B cell (primary cell): ENCODE data around the gene CSMD2. TPM values are rescaled to one million over a fixed set of nuclear protein-coding genes. Genes with fewer than 3 reads are reported as not detected.

Source experiments
- ATAC-seq: fragments of 200-7000 bp; cut with Tn5 transposase; one replicate; pipeline ENCODE4 v1.10.0; 2021; ENCODE audit warnings: low read depth, mild to moderate bottlenecking, moderate number of reproducible peaks, moderate library complexity
- CTCF ChIA-PET: fragments of 350-600 bp; sonication (Branson Sonifier 250); formaldehyde crosslinking; loops from one replicate; lab custom pipeline; 2021; ENCODE audit warnings: antibody characterized with exemption, inconsistent platforms; lab: Charles Lee
- POLR2A ChIA-PET: fragments of 350-600 bp; sonication (Branson Sonifier 250); formaldehyde crosslinking; loops from one replicate; lab custom pipeline; 2021; ENCODE audit warnings: antibody characterized with exemption; lab: Charles Lee
- DNase-seq: peaks from one replicate; pipeline ENCODE4 v3.0.0; 2013
- H2AFZ ChIP-seq: 2 replicates; pipeline ENCODE4 v1.6.1; 2012; ENCODE audit warnings: mild to moderate bottlenecking, low read depth, low read length; ENCODE audit not compliant: insufficient read depth, poor library complexity, severe bottlenecking
- H3K27ac ChIP-seq, 2 donors: 1 replicate in 1 of 2; 2 replicates in 1 of 2; pipeline ENCODE4 v1.5.1; 2012 to 2013; ENCODE audit warnings: low read length in 2 of 2, mild to moderate bottlenecking in 2 of 2, moderate library complexity in 1 of 2
- H3K27me3 ChIP-seq, 4 experiments: fragments of 200-600 bp in 1 of 4; sonication (generic) in 1 of 4; replicated peaks in 1 of 4; 1 replicate in 2 of 4; 2 replicates in 2 of 4; pipeline versions ENCODE4 v1.6.1 to v1.7.0; 2013 to 2016; ENCODE audit warnings: low read length in 3 of 4, mild to moderate bottlenecking in 2 of 4, mixed read lengths in 1 of 4, moderate library complexity in 1 of 4; ENCODE audit not compliant: insufficient read depth in 4 of 4, control insufficient read depth in 3 of 4; ENCODE audit errors: control extremely low read depth in 1 of 4
- H3K36me3 ChIP-seq, 2 experiments: replicated peaks in 1 of 2; 1 replicate in 1 of 2; 2 replicates in 1 of 2; pipeline versions ENCODE4 v1.6.1 to v1.7.1; 2013; ENCODE audit warnings: low read length in 1 of 2; ENCODE audit not compliant: insufficient read depth in 2 of 2, control insufficient read depth in 1 of 2; ENCODE audit errors: control extremely low read depth in 1 of 2, extremely low read depth in 1 of 2
- H3K4me1 ChIP-seq, 2 donors: fragments of 200-600 bp in 1 of 2; sonication (generic) in 1 of 2; 1 replicate in 1 of 2; 2 replicates in 1 of 2; pipeline versions ENCODE4 v1.5.1 to v1.6.1; 2013 to 2017; ENCODE audit warnings: low read length in 2 of 2; ENCODE audit not compliant: control insufficient read depth in 2 of 2, insufficient read depth in 2 of 2
- H3K4me2 ChIP-seq: replicated peaks from 2 replicates; pipeline ENCODE3; 2012; ENCODE audit warnings: mild to moderate bottlenecking, low read depth, low read length; ENCODE audit not compliant: poor library complexity, severe bottlenecking
- H3K4me3 ChIP-seq, 5 experiments: fragments of 200-600 bp in 1 of 5; sonication (generic) in 1 of 5; 1 replicate in 3 of 5; 2 replicates in 2 of 5; pipeline versions ENCODE4 v1.5.1 to v1.7.0; 2011 to 2016; ENCODE audit warnings: low read length in 4 of 5, mild to moderate bottlenecking in 4 of 5, low read depth in 2 of 5, control low read depth in 1 of 5, moderate library complexity in 1 of 5; ENCODE audit not compliant: insufficient read depth in 1 of 5; ENCODE audit errors: control extremely low read depth in 1 of 5, extremely low read depth in 1 of 5
- H3K79me2 ChIP-seq: fragments of 200-600 bp; sonication (generic); one replicate; pipeline ENCODE4 v1.6.0; 2016; ENCODE audit warnings: low read length; ENCODE audit not compliant: control insufficient read depth, insufficient read depth
- H3K9ac ChIP-seq: fragments of 200-600 bp; sonication (generic); 2 replicates; pipeline ENCODE4 v1.6.1; 2017; ENCODE audit warnings: mild to moderate bottlenecking, low read length, moderate library complexity
- H3K9me3 ChIP-seq, 3 donors: one replicate each; pipeline versions ENCODE4 v1.6.1 to v1.7.1; 2013; ENCODE audit warnings: low read length in 2 of 3; ENCODE audit not compliant: control insufficient read depth in 2 of 3, insufficient read depth in 1 of 3; ENCODE audit errors: control extremely low read depth in 1 of 3
- H4K20me1 ChIP-seq: 2 replicates; pipeline ENCODE4 v1.6.0; 2012; ENCODE audit warnings: mild to moderate bottlenecking, low read length; ENCODE audit not compliant: insufficient read depth, control insufficient read depth, poor library complexity, severe bottlenecking
- H3K27ac Mint-ChIP-seq: one replicate; pipeline ENCODE4 v1.8.0; 2021; ENCODE audit warnings: mixed read lengths
- H3K27me3 Mint-ChIP-seq: one replicate; pipeline ENCODE4 v1.8.0; 2021; ENCODE audit warnings: mixed read lengths
- H3K4me1 Mint-ChIP-seq: one replicate; pipeline ENCODE4 v1.8.0; 2021; ENCODE audit warnings: mixed read lengths
- H3K4me3 Mint-ChIP-seq: one replicate; pipeline ENCODE4 v1.8.0; 2021; ENCODE audit warnings: mixed read lengths
- H3K9me3 Mint-ChIP-seq: one replicate; pipeline ENCODE4 v1.8.0; 2022; ENCODE audit warnings: mixed read lengths; ENCODE audit not compliant: insufficient read depth
- CTCF ChIP-seq: fragments of 200-600 bp; IDR thresholded peaks from one replicate; pipeline ENCODE4 v1.8.0; 2022; ENCODE audit warnings: antibody characterized with exemption, mild to moderate bottlenecking
- EZH2 ChIP-seq: IDR thresholded peaks from 2 replicates; pipeline ENCODE4 v1.6.1; 2012; ENCODE audit warnings: borderline replicate concordance, low read depth, mild to moderate bottlenecking, moderate library complexity, low read length; ENCODE audit not compliant: insufficient read depth, poor library complexity, severe bottlenecking
- WGBS: methylation state at CpG from one replicate; pipeline ENCODE4 v1.1.5; 2013; ENCODE audit warnings: missing lambda C conversion rate; ENCODE audit not compliant: insufficient coverage; 5-methylcytosine and 5-hydroxymethylcytosine counted together
- intact Hi-C: fragments of 100-400 bp; cut with micrococcal nuclease; formaldehyde crosslinking; loops from one replicate; pipeline ENCODE4 v1.10.0; 2022
- polyA plus RNA-seq: library from polyadenylated mRNA; depleted of rRNA; stranded (reverse); fragments of >200 nt; gene quantifications from 2 replicates; pipeline ENCODE4 v1.2.3, GENCODE V29; 2012
- total RNA-seq, 2 donors: library from RNA; stranded (reverse); fragments of 120-200 nt in 1 of 2; gene quantifications; 1 replicate in 1 of 2; 2 replicates in 1 of 2; pipeline versions ENCODE4 v1.2.3 to v1.2.4, GENCODE V29; 2013 to 2022

CSMD2 gene
- total and polyA plus RNA-seq, 2 donors (not counting 1 experiment from before 2014, with no cell fraction given), result not detected

- WGBS, result 100% methylated on average over 1 of the region's 5 CpGs
- H3K27ac ChIP-seq, result no peak overlapping the region
- Mint-ChIP-seq H3K27me3 (peaks cover 14% of the 10 kb centered on the region), H3K27ac (no peak overlapping the region), H3K9me3 (no peaks in the 10 kb centered on the region), H3K4me1 (no peaks in the 10 kb centered on the region), H3K4me3 (no peak overlapping the region)
- TF ChIP-seq CTCF, result no peak
- TF ChIP-seq EZH2, result no peak
- H3K27me3 ChIP-seq, result no peaks in the 10 kb centered on the region
- H3K4me3 ChIP-seq, result no peak overlapping the region
- ChIA-PET POLR2A (no interaction called here), CTCF (no interaction called here)
- ATAC-seq (no peak), DNase-seq (no peak)
- intact Hi-C loops, result no loop called here
- no peaks in the 10 kb centered on the region for H3K4me1 ChIP-seq
- H4K20me1 ChIP-seq, result no peaks in the 10 kb centered on the region
- H2AFZ ChIP-seq, result no peak overlapping the region
- no peaks in the 10 kb centered on the region for H3K36me3 ChIP-seq
- peaks cover 0 to 3% (median 0%) of the 10 kb centered on the region in 3 donors for H3K9me3 ChIP-seq
- no peak overlapping the region for H3K9ac ChIP-seq
- no peak overlapping the region for H3K4me2 ChIP-seq
- no peaks in the 10 kb centered on the region for H3K79me2 ChIP-seq
Measured at GRCh38 chr1:33537885-33538284, 627.1 kb downstream of the CSMD2 start.

- no peaks in the 10 kb centered on the region for H3K27me3 ChIP-seq
- no peaks in the 10 kb centered on the region for H3K4me1 Mint-ChIP-seq
- H3K9me3 Mint-ChIP-seq, result no peaks in the 10 kb centered on the region
- no peak overlapping the region for H3K27ac Mint-ChIP-seq
- H2AFZ ChIP-seq, result no peak overlapping the region
- no peak overlapping the region for H3K4me3 ChIP-seq
- H3K4me3 Mint-ChIP-seq, result no peak overlapping the region
- ChIA-PET POLR2A (no interaction called here), CTCF (no interaction called here)
- WGBS, result 87% methylated on average over 1 of the region's 2 CpGs
- intact Hi-C loops, result no loop called here
- no peak for ATAC-seq
- no peaks in the 10 kb centered on the region for H4K20me1 ChIP-seq
- H3K36me3 ChIP-seq, result no peaks in the 10 kb centered on the region
- no peak overlapping the region for H3K9ac ChIP-seq
- no peaks in the 10 kb centered on the region for H3K4me1 ChIP-seq
- no peak overlapping the region for H3K27ac ChIP-seq
- H3K79me2 ChIP-seq, result no peaks in the 10 kb centered on the region
- H3K4me2 ChIP-seq, result no peak overlapping the region
- peaks cover 0 to 3% (median 0%) of the 10 kb centered on the region in 3 donors for H3K9me3 ChIP-seq
- H3K27me3 Mint-ChIP-seq, result peaks cover 14% of the 10 kb centered on the region
- TF ChIP-seq EZH2, result no peak
- TF ChIP-seq CTCF, result no peak
- DNase-seq, result no peak
Measured at GRCh38 chr1:33535334-33535733, 629.7 kb downstream of the CSMD2 start.
